HG02885 (cell line): ENCODE measurements around the gene EXOC3L2.
"Not testable (repeated sequence)": the region's sequence is repeated elsewhere in the genome, so short reads cannot be mapped to it uniquely, and the experiment has no call there.

Experiments used
- ATAC-seq: cut with Tn5 transposase; IDR thresholded peaks from one replicate; pipeline ENCODE4 v1.9.1; 2021; ENCODE audit warnings: mild to moderate bottlenecking; ENCODE audit not compliant: unreplicated experiment, poor library complexity

EXOC3L2 gene

GRCh38 chr19:45258862-45259261, 13.7 kb upstream of the EXOC3L2 start:
- ATAC-seq, result no peak

GRCh38 chr19:45256836-45257235, 11.6 kb upstream of the EXOC3L2 start:
- ATAC-seq, result no peak

GRCh38 chr19:45255611-45256157, 10.5 kb upstream of the EXOC3L2 start:
- no peak for ATAC-seq

GRCh38 chr19:45254044-45254531, 8.9 kb upstream of the EXOC3L2 start:
- no peak for ATAC-seq

GRCh38 chr19:45253396-45254027, 8.3 kb upstream of the EXOC3L2 start:
- no peak for ATAC-seq

- ATAC-seq, result no peak
Observed at GRCh38 chr19:45251452-45252354, 6.5 kb upstream of the EXOC3L2 start.

GRCh38 chr19:45250832-45251451, 5.7 kb upstream of the EXOC3L2 start, which contains the start of gene MARK4:
MARK4 (plus strand) TSS chr19:45251271; CDS start chr19:45251589, 318 bp downstream.
- ATAC-seq, result no peak

GRCh38 chr19:45250216-45250831, 5.1 kb upstream of the EXOC3L2 start:
- no peak for ATAC-seq

GRCh38 chr19:45249261-45250033, 4.2 kb upstream of the EXOC3L2 start:
- ATAC-seq, result no peak

GRCh38 chr19:45247136-45247535, 1.9 kb upstream of the EXOC3L2 start:
- ATAC-seq, result no peak

GRCh38 chr19:45245826-45246225, 619 bp upstream of the EXOC3L2 start:
- no peak for ATAC-seq

- no peak for ATAC-seq
Observed at GRCh38 chr19:45244133-45244794, 943 bp downstream of the EXOC3L2 start.

GRCh38 chr19:45243144-45243732, 2.0 kb downstream of the EXOC3L2 start:
- ATAC-seq, result no peak

- no peak for ATAC-seq
Observed at GRCh38 chr19:45238556-45238955, 6.7 kb downstream of the EXOC3L2 start.

- ATAC-seq, result no peak
Observed at GRCh38 chr19:45235485-45235884, 9.7 kb downstream of the EXOC3L2 start.

GRCh38 chr19:45234089-45234869, 10.9 kb downstream of the EXOC3L2 start:
- no peak for ATAC-seq

GRCh38 chr19:45231891-45232290, 13.3 kb downstream of the EXOC3L2 start:
- ATAC-seq, result no peak

GRCh38 chr19:45229056-45229455, 16.2 kb downstream of the EXOC3L2 start:
- ATAC-seq, result not testable (repeated sequence)
